OCI-LY7 (cell line): ENCODE measurements around the gene LPP. TPM values are rescaled to one million over a fixed set of nuclear protein-coding genes. Genes with fewer than 3 reads are reported as not detected.

Source experiments
- BruUV-seq: library from RNA; stranded (reverse); fragments of 400-500 nt; replicated peaks from 2 replicates; lab custom pipeline; 2021; lab: Mats Ljungman, UMichigan
- CTCF ChIA-PET: fragments of 300-600 bp; sonication (Branson Sonifier 250); formaldehyde crosslinking; loops from one replicate; lab custom pipeline; 2022; ENCODE audit warnings: antibody characterized with exemption; ENCODE audit not compliant: unreplicated experiment; lab: Charles Lee
- POLR2A ChIA-PET: fragments of 300-600 bp; sonication (Branson Sonifier 250); formaldehyde crosslinking; loops from one replicate; lab custom pipeline; 2022; ENCODE audit warnings: antibody characterized with exemption; lab: Charles Lee
- DNase-seq: peaks from one replicate; pipeline ENCODE4 v3.0.0-alpha.2; 2015; ENCODE audit warnings: low spot score
- H2AFZ ChIP-seq: fragments of 200-600 bp; sonication (generic), shearing (Covaris generic); 2 replicates; pipeline ENCODE4 v1.6.1; 2014; ENCODE audit warnings: mild to moderate bottlenecking, antibody characterized with exemption, low read length, moderate library complexity
- H3K27ac ChIP-seq: fragments of 200-600 bp; sonication (generic); 2 replicates; pipeline ENCODE4 v1.5.1; 2014; ENCODE audit warnings: mixed run types, low read depth, mild to moderate bottlenecking, moderate library complexity, low read length, inconsistent platforms; ENCODE audit not compliant: poor library complexity, severe bottlenecking
- H3K36me3 ChIP-seq: fragments of 200-600 bp; sonication (generic); 2 replicates; pipeline ENCODE4 v1.6.1; 2014; ENCODE audit warnings: mild to moderate bottlenecking, antibody characterized with exemption, low read length, moderate library complexity, mixed read lengths; ENCODE audit not compliant: insufficient read depth
- H3K4me1 ChIP-seq: fragments of 200-600 bp; sonication (generic); 2 replicates; pipeline ENCODE4 v1.5.1; 2014; ENCODE audit warnings: mild to moderate bottlenecking, low read length; ENCODE audit not compliant: insufficient read depth, poor library complexity, severe bottlenecking
- H3K4me2 ChIP-seq: fragments of 200-600 bp; sonication (generic); 2 replicates; pipeline ENCODE4 v1.6.1; 2014; ENCODE audit warnings: mild to moderate bottlenecking, low read length
- H3K4me3 ChIP-seq: fragments of 200-600 bp; sonication (generic); 2 replicates; pipeline ENCODE4 v1.5.1; 2014; ENCODE audit warnings: mild to moderate bottlenecking, low read depth, low read length; ENCODE audit not compliant: poor library complexity, severe bottlenecking
- H3K79me2 ChIP-seq: fragments of 200-600 bp; sonication (generic); 2 replicates; pipeline ENCODE4 v1.6.1; 2016; ENCODE audit warnings: low read depth, mild to moderate bottlenecking, low read length, moderate library complexity, mixed read lengths; ENCODE audit not compliant: insufficient read depth
- H3K9me2 ChIP-seq: fragments of 200-600 bp; sonication (generic); 2 replicates; pipeline ENCODE4 v1.6.1; 2016; ENCODE audit warnings: mild to moderate bottlenecking, low read length, mixed read lengths; ENCODE audit not compliant: insufficient read depth
- H3K9me3 ChIP-seq: fragments of 200-600 bp; sonication (generic); 2 replicates; pipeline ENCODE4 v1.6.1; 2014; ENCODE audit warnings: mild to moderate bottlenecking, mixed run types, low read length, mixed read lengths
- H4K20me1 ChIP-seq: fragments of 200-600 bp; sonication (generic); 2 replicates; pipeline ENCODE4 v1.6.1; 2014; ENCODE audit warnings: mild to moderate bottlenecking, antibody characterized with exemption, low read length, moderate library complexity, mixed read lengths; ENCODE audit not compliant: insufficient read depth
- CTCF ChIP-seq: fragments of 200-600 bp; sonication (generic); conservative IDR thresholded peaks from 2 replicates; pipeline ENCODE4 v1.5.1; 2014; ENCODE audit warnings: mild to moderate bottlenecking, antibody characterized with exemption, low read length, moderate library complexity, mixed read lengths
- EZH2phosphoT487 ChIP-seq: fragments of 200-600 bp; sonication (generic); IDR thresholded peaks from 2 replicates; pipeline ENCODE4 v1.6.1; 2018; ENCODE audit warnings: low read depth, borderline replicate concordance, mild to moderate bottlenecking, mixed run types, antibody characterized with exemption, low read length, moderate library complexity, mixed read lengths
- intact Hi-C: fragments of 100-400 bp; cut with micrococcal nuclease; formaldehyde crosslinking; loops from one replicate; pipeline ENCODE4 v1.10.0; 2022; ENCODE audit not compliant: unreplicated experiment
- total RNA-seq, 2 experiments: library from RNA; depleted of rRNA in 1 of 2; stranded (reverse); fragments of >200 nt in 1 of 2; shearing (Covaris generic) in 1 of 2; gene quantifications; 2 replicates each; pipeline ENCODE4 v1.2.3, GENCODE V29; 2014 to 2022

LPP gene
- total RNA-seq, 2 experiments from 2014 or later: 10.9 to 119 TPM

GRCh38 chr3:188350961-188351360, 197.0 kb downstream of the LPP start:
- Histone ChIP-seq H4K20me1 (no peaks in the 10 kb centered on the region), H2AFZ (no peak overlapping the region), H3K9me2 (no peaks in the 10 kb centered on the region), H3K9me3 (no peaks in the 10 kb centered on the region), H3K4me2 (no peak overlapping the region), H3K79me2 (no peaks in the 10 kb centered on the region), H3K4me1 (peaks cover 13% of the 10 kb centered on the region), H3K36me3 (no peaks in the 10 kb centered on the region), H3K4me3 (no peak overlapping the region), H3K27ac (no peak overlapping the region)
- intact Hi-C loops: no loop called here
- no TSS peak for BruUV-seq
- TF ChIP-seq EZH2phosphoT487: no peak
- TF ChIP-seq CTCF: no peak
- no peak for DNase-seq
- ChIA-PET CTCF (no interaction called here), POLR2A (interaction anchor here (0.7 to 1.8 kb wide), 8 partner anchors 8 to 266 kb away, joined by 3 to 11 read pairs (median 6); no protein-coding TSS in a partner anchor)

GRCh38 chr3:188351648-188352047, 197.7 kb downstream of the LPP start:
- H3K4me2 ChIP-seq: no peak overlapping the region
- no peak for DNase-seq
- no peak overlapping the region for H3K27ac ChIP-seq
- no peaks in the 10 kb centered on the region for H3K9me3 ChIP-seq
- peaks cover 13% of the 10 kb centered on the region for H3K4me1 ChIP-seq
- no peaks in the 10 kb centered on the region for H4K20me1 ChIP-seq
- H3K36me3 ChIP-seq: no peaks in the 10 kb centered on the region
- H3K9me2 ChIP-seq: no peaks in the 10 kb centered on the region
- CTCF ChIA-PET: no interaction called here
- no peak overlapping the region for H3K4me3 ChIP-seq
- H2AFZ ChIP-seq: no peak overlapping the region
- BruUV-seq: no TSS peak
- H3K79me2 ChIP-seq: no peaks in the 10 kb centered on the region
- POLR2A ChIA-PET: interaction anchor here (0.9 to 1.8 kb wide), 5 partner anchors 10 to 49 kb away, joined by 3 to 6 read pairs (median 4); no protein-coding TSS in a partner anchor
- intact Hi-C loops: no loop called here
- TF ChIP-seq EZH2phosphoT487 (no peak), CTCF (no peak)

- BruUV-seq: no TSS peak
- Histone ChIP-seq H3K36me3 (no peaks in the 10 kb centered on the region), H4K20me1 (no peaks in the 10 kb centered on the region), H2AFZ (no peak overlapping the region), H3K79me2 (no peaks in the 10 kb centered on the region), H3K9me3 (no peaks in the 10 kb centered on the region), H3K4me3 (no peak overlapping the region), H3K4me2 (no peak overlapping the region), H3K9me2 (no peaks in the 10 kb centered on the region), H3K4me1 (peaks cover 13% of the 10 kb centered on the region), H3K27ac (no peak overlapping the region)
- ChIA-PET POLR2A (interaction anchor here (0.6 to 1.3 kb wide), 4 partner anchors 13 to 72 kb away, joined by 3 to 5 read pairs (median 4); no protein-coding TSS in a partner anchor), CTCF (no interaction called here)
- intact Hi-C loops: no loop called here
- TF ChIP-seq CTCF (no peak), EZH2phosphoT487 (no peak)
- no peak for DNase-seq
Measured at GRCh38 chr3:188352196-188352927, 198.4 kb downstream of the LPP start.
